ENCODE results near the gene PRKACA. TPM values are rescaled to one million over a fixed set of nuclear protein-coding genes. Genes with fewer than 3 reads are reported as not detected.

PRKACA gene
- polyA plus RNA-seq, 2 of the 4 experiments (the other 2 are of a cell fraction) = 10.0 to 40.9 TPM

DNA sequence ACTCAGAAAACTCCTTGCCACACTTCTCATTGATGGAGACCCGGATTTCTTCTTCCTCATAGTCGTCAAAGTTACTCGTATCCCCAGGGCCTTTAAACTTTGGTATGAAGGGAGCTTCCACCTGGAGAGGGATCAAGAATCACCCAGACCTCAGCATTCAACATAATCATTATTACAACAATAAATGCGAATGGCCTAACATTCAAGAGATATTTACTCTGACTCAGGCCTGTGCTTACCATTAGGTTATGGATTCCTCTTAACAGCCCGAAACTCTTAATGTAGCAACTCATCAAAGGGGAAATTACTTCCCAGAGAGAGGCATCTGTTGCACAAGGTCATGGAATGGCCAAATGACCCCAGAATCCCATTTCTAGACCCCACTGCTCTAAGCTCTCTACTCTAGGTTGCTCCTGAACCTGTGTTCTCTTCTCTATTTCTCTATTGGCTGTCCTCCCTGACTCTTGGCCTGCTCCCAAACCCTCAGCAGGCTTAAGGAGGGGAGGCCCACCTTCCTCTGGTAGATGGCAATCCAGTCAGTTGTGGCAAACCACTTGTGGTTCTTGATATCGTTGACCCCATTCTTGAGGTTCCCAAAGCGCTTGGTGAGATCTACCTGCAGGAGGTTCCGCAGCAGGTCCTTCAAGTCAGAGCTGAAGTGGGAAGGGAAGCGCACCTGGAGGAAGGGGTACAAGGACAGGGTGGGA is 24.3 kb downstream of the PRKACA start:
- 96% methylated on average over 9 of the region's 9 CpGs for WGBS (ENCODE audit: missing lambda C conversion rate)
- ChIA-PET CTCF (interaction anchor here (2.0 to 3.9 kb wide), 3 partner anchors 18 to 44 kb away, joined by 8 to 25 read pairs (median 8); partner anchors contain the start of gene ASF1B), POLR2A (no interaction called here)
- H3K4me3 ChIP-seq = no peak overlapping the region
- no peak overlapping the region for H3K4me2 ChIP-seq
- FAIRE-seq (no peak), ATAC-seq (no peak), DNase-seq (ENCODE audit: low read depth in 1 of 2, low spot score in 1 of 2) (no peak)
- 0 out of 3 replicates have a peak, but pooled peaks cover 4% of the 10 kb centered on the region for H3K4me1 ChIP-seq
- TF ChIP-seq ZNF302 (CRISPR knock-in tag; IDR thresholded peaks at IDR 0.05) = no peak
- TF ChIP-seq KDM1A (IDR thresholded peaks at IDR 0.05; ENCODE audit: low read depth) = peak; percentile 58; the same call in 1 of the 2 replicates
- no peak for TF ChIP-seq FOSB (CRISPR knock-in tag; IDR thresholded peaks at IDR 0.05)
- H3K27ac ChIP-seq = no peak overlapping the region
- H3K9me3 ChIP-seq = peaks cover 11% of the 10 kb centered on the region

DNA sequence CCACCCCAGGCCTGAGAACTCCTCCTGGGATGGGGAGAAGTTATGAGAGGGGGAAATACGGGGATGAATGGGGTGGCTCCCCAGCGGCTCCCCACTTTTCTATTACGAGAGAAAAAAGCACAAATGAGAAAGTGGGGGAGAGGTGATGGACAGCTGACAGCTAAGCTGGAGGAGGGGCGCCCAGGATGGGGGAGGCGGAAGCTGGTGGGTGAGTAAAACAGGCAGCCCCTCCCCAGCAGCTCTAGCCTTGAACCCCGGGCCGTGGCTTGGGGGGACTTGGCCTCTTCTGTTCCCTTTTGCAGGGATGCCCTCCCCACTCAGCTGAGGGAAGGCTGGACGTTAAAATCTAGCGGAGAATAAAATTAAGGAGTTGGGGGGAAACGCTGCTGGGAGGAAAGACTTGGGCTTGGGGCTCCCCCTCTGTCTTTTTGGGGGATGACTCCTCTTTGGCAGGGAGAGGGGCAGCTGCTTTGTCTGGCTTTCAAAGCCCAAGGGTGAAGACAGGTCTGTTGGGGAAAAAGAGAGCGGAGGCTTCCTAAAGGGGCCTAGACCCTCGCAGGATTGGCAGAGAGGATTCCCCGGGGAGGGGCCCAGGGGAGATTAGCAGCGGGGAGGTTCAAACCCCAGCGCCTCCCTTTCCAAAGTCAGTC is 25.6 kb downstream of the PRKACA start:
- 41% methylated on average over 15 of the region's 15 CpGs for WGBS (ENCODE audit: missing lambda C conversion rate)
- TF ChIP-seq, protein P1, sequence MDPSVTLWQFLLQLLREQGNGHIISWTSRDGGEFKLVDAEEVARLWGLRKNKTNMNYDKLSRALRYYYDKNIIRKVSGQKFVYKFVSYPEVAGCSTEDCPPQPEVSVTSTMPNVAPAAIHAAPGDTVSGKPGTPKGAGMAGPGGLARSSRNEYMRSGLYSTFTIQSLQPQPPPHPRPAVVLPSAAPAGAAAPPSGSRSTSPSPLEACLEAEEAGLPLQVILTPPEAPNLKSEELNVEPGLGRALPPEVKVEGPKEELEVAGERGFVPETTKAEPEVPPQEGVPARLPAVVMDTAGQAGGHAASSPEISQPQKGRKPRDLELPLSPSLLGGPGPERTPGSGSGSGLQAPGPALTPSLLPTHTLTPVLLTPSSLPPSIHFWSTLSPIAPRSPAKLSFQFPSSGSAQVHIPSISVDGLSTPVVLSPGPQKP (IDR thresholded peaks at IDR 0.05; ENCODE audit: low read depth, low read length) = no peak
- TF ChIP-seq, protein P2, sequence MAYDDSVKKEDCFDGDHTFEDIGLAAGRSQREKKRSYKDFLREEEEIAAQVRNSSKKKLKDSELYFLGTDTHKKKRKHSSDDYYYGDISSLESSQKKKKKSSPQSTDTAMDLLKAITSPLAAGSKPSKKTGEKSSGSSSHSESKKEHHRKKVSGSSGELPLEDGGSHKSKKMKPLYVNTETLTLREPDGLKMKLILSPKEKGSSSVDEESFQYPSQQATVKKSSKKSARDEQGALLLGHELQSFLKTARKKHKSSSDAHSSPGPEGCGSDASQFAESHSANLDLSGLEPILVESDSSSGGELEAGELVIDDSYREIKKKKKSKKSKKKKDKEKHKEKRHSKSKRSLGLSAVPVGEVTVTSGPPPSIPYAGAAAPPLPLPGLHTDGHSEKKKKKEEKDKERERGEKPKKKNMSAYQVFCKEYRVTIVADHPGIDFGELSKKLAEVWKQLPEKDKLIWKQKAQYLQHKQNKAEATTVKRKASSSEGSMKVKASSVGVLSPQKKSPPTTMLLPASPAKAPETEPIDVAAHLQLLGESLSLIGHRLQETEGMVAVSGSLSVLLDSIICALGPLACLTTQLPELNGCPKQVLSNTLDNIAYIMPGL (CRISPR knock-in tag; IDR thresholded peaks at IDR 0.05; ENCODE audit: borderline replicate concordance) = no peak
- TF ChIP-seq JUN (IDR thresholded peaks at IDR 0.05) (no peak), PHF8 (IDR thresholded peaks at IDR 0.05; ENCODE audit: borderline replicate concordance, low read depth) (no peak), NPAS2 (CRISPR knock-in tag; IDR thresholded peaks at IDR 0.05; ENCODE audit: borderline replicate concordance) (no peak), NFE2L2 (conservative IDR thresholded peaks at IDR 0.05; ENCODE audit: low read length) (no peak), GATA3 (IDR thresholded peaks at IDR 0.05; ENCODE audit: borderline replicate concordance) (no peak), HOXB5 (CRISPR knock-in tag; IDR thresholded peaks at IDR 0.05) (no peak), ZSCAN20 (CRISPR knock-in tag; IDR thresholded peaks at IDR 0.05) (no peak)
- TF ChIP-seq, protein P3, sequence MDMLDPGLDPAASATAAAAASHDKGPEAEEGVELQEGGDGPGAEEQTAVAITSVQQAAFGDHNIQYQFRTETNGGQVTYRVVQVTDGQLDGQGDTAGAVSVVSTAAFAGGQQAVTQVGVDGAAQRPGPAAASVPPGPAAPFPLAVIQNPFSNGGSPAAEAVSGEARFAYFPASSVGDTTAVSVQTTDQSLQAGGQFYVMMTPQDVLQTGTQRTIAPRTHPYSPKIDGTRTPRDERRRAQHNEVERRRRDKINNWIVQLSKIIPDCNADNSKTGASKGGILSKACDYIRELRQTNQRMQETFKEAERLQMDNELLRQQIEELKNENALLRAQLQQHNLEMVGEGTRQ (IDR thresholded peaks at IDR 0.05) = no peak
- ATAC-seq (no peak; a peak in 1 of 6 replicates), FAIRE-seq (no peak), DNase-seq (ENCODE audit: low read depth in 1 of 2, low spot score in 1 of 2) (no peak)
- Histone ChIP-seq H3K9me3 (peaks cover 11% of the 10 kb centered on the region), H3K27ac (peak overlapping the region; percentile 99), H3K4me1 (0 out of 3 replicates have a peak, but pooled peaks cover 4% of the 10 kb centered on the region), H3K4me3 (peak overlapping the region; percentile 87), H3K4me2 (peak overlapping the region; percentile 69)
- CTCF ChIA-PET = interaction anchor here (1.0 to 1.1 kb wide), 2 partner anchors 8 to 10 kb away, joined by 4 to 5 read pairs; no protein-coding TSS in a partner anchor
- POLR2A ChIA-PET = no interaction called here

DNA sequence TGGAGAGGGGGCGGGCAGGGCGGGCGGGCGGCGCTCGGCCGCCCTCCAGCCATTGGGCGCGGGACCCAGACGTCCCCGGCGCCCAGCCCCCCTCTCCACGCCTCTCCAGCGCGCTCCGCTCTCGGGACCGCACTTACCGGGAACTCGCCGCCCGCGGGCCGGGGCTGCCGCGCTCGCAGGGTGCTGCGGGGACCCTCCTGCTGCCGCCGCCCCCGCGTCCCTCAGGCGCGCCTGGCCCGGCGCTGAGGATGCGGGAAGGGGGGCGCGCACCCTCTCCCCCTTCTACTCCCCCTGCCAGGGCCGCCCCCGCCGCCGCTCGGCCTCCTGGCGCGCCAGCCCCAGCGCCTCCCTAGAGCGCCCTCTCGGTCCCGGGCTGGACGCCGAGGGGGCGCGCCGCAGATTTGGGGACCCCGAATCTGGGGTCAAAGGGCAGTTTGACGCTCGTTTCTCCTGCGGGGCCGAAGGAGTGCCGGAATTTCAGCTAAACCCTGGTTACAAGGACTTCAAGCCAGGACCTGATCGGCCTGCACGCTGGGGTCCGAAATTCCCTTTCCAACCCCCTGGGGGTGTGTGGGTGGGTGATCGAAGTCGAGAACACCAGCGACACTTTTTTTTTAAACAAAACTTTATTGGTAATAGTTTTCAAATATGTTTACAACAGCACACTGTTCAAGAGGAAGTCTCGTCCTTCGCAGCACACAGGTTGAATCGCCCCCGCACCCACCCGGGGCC is 26.3 kb downstream of the PRKACA start:
- WGBS (ENCODE audit: missing lambda C conversion rate) = 1% methylated on average over 17 of the region's 72 CpGs
- ChIA-PET POLR2A (no interaction called here), CTCF (interaction anchor here (1.0 to 1.1 kb wide), 2 partner anchors 9 to 11 kb away, joined by 4 to 5 read pairs; no protein-coding TSS in a partner anchor)
- Histone ChIP-seq H3K4me3 (peak overlapping the region; percentile 87), H3K9me3 (peaks cover 11% of the 10 kb centered on the region), H3K4me2 (peak overlapping the region; percentile 69), H3K27ac (peak overlapping the region; percentile 99), H3K4me1 (0 out of 3 replicates have a peak, but pooled peaks cover 4% of the 10 kb centered on the region)
- FAIRE-seq (no peak), ATAC-seq (peak; percentile 73 to 89), DNase-seq (ENCODE audit: low read depth in 1 of 2, low spot score in 1 of 2) (peak; percentile 62 to 67)
- peak; percentile 57; the same call in 1 of the 2 replicates for TF ChIP-seq PHF8 (IDR thresholded peaks at IDR 0.05; ENCODE audit: borderline replicate concordance, low read depth)
- TF ChIP-seq CHD4 (IDR thresholded peaks at IDR 0.05; ENCODE audit: borderline replicate concordance) = no peak; the same call in 1 of the 2 replicates
- TF ChIP-seq CEBPB (IDR thresholded peaks at IDR 0.05) = no peak
- no peak for TF ChIP-seq CBX2 (IDR thresholded peaks at IDR 0.05; ENCODE audit: borderline replicate concordance, low read depth)
- no peak for TF ChIP-seq RAD21 (conservative IDR thresholded peaks at IDR 0.05 in 1 of 2, IDR thresholded peaks at IDR 0.05 in 1 of 2)
- TF ChIP-seq ZSCAN20 (CRISPR knock-in tag; IDR thresholded peaks at IDR 0.05) = no peak
- TF ChIP-seq, protein P4, sequence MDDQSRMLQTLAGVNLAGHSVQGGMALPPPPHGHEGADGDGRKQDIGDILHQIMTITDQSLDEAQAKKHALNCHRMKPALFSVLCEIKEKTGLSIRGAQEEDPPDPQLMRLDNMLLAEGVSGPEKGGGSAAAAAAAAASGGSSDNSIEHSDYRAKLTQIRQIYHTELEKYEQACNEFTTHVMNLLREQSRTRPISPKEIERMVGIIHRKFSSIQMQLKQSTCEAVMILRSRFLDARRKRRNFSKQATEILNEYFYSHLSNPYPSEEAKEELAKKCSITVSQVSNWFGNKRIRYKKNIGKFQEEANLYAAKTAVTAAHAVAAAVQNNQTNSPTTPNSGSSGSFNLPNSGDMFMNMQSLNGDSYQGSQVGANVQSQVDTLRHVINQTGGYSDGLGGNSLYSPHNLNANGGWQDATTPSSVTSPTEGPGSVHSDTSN (IDR thresholded peaks at IDR 0.05) = no peak
- TF ChIP-seq RNF2 (IDR thresholded peaks at IDR 0.05; ENCODE audit: borderline replicate concordance, low read depth) = no peak
- TF ChIP-seq POLR2A (IDR thresholded peaks at IDR 0.05; ENCODE audit: low read length) = peak; percentile 68
- no peak for TF ChIP-seq ZFP36 (IDR thresholded peaks at IDR 0.05; ENCODE audit: borderline replicate concordance, partially characterized antibody)
- TF ChIP-seq, protein P5, sequence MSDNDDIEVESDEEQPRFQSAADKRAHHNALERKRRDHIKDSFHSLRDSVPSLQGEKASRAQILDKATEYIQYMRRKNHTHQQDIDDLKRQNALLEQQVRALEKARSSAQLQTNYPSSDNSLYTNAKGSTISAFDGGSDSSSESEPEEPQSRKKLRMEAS (IDR thresholded peaks at IDR 0.05) = peak; percentile 28; the same call in 1 of the 2 replicates

All from A549 (cell line).